Measurements from ENCODE around the gene ITPR2. TPM values are rescaled to one million over a fixed set of nuclear protein-coding genes. Genes with fewer than 3 reads are reported as not detected.
A peak's percentile ranks its signal among the peaks of the same experiment; 100 is the strongest.

ITPR2 gene
- total RNA-seq, 2 experiments from 2014 or later, result 28.8 to 29.9 TPM

DNA sequence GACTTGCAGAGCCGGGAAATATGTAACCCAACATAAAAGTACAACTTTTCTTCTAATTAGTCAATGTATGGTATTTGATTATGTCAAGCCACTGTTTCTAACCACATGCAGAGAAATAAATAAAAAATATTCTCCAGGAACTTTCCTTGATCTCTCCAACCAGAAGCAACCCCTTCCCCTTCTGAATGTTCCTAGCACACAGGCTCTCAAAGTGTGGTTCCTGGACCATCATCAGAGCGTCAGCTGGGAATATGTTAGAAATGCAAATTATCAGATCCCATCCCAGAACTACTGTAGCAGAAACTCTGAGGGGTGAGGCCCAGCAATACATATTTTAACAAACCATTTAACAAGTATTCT is 21.0 kb upstream of the ITPR2 start:
- Histone ChIP-seq H3K27ac (ENCODE audit: low read depth in 1 of 2, low read length in 2 of 2) (no peak overlapping the region), H3K4me3 (ENCODE audit: low read length) (no peak overlapping the region), H3K9me3 (ENCODE audit: control insufficient read depth in 1 of 2, insufficient read depth in 1 of 2, low read length in 2 of 2) (no peaks in the 10 kb centered on the region), H3K36me3 (ENCODE audit: insufficient read depth, low read length) (no peaks in the 10 kb centered on the region), H3K4me1 (ENCODE audit: insufficient read depth, low read length) (no peaks in the 10 kb centered on the region), H3K27me3 (ENCODE audit: control insufficient read depth in 1 of 2, insufficient read depth in 2 of 2, low read length in 2 of 2) (no peaks in the 10 kb centered on the region)
- peaks cover 3% of the 10 kb centered on the region for H3K27me3 Mint-ChIP-seq
- DNase-seq (no peak), ATAC-seq (ENCODE audit: poor library complexity) (no peak)
- intact Hi-C loops (cut with DNase I, micrococcal nuclease), result loop anchor here in 1 of 2 experiments (2.0 to 10.0 kb wide), 2 partner anchors 451 to 851 kb away; no protein-coding TSS in a partner anchor
- H3K36me3 Mint-ChIP-seq (ENCODE audit: low read depth), result no peaks in the 10 kb centered on the region
- CTCF ChIA-PET, result interaction anchor here (1.2 to 1.8 kb wide), 2 partner anchors 8 to 31 kb away, joined by 3 to 6 read pairs; no protein-coding TSS in a partner anchor
- POLR2A ChIA-PET, result no interaction called here
- no peak overlapping the region for H3K27ac Mint-ChIP-seq
- no peaks in the 10 kb centered on the region for H3K9me3 Mint-ChIP-seq
- no peak for TF ChIP-seq CTCF (IDR thresholded peaks at IDR 0.05)
- H3K4me1 Mint-ChIP-seq (ENCODE audit: low read depth), result no peaks in the 10 kb centered on the region
- no peak overlapping the region for H3K4me3 Mint-ChIP-seq

DNA sequence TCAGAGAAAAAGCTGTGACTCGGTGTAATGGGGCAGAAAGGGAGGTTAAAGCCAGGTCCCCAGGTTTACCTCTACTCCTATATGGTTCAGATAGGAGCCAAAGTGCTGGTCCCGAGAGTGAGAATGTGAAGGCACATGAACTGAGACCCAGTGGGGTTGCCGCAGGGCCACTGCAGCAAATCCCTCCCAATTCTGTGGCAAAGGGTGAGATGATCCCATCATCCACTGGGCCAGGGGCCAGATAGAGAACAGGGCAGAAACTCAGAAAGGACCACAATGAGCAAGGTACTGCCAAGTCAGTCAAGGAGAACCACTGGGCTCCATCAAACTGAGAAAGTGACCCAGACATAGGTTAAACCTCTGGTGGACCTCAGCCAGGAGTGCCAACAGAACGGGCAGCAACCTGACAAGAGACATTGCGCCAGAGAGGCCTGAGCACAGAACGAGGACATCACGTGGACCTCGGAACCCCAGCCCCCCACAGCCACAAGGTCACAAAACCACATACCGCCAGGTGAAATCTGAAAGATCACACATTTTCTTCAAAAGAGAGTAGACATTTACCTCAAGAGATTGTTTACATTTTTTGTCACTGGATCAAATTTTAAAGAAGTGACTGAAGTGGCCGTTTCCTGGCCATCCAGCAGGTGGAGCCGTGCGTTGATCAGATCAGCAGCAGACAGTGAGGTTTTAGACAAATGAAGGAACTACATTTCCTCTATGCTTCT is 20.5 kb upstream of the ITPR2 start:
- no peaks in the 10 kb centered on the region for H3K4me1 Mint-ChIP-seq (ENCODE audit: low read depth)

More for the DNA sequence above, 20.5 kb upstream of the ITPR2 start:
- H3K9me3 Mint-ChIP-seq, result no peaks in the 10 kb centered on the region
- H3K27ac Mint-ChIP-seq, result no peak overlapping the region
- Histone ChIP-seq H3K36me3 (ENCODE audit: insufficient read depth, low read length) (no peaks in the 10 kb centered on the region), H3K4me3 (ENCODE audit: low read length) (no peak overlapping the region), H3K27ac (ENCODE audit: low read depth in 1 of 2, low read length in 2 of 2) (no peak overlapping the region), H3K27me3 (ENCODE audit: control insufficient read depth in 1 of 2, insufficient read depth in 2 of 2, low read length in 2 of 2) (no peaks in the 10 kb centered on the region), H3K4me1 (ENCODE audit: insufficient read depth, low read length) (no peaks in the 10 kb centered on the region), H3K9me3 (ENCODE audit: control insufficient read depth in 1 of 2, insufficient read depth in 1 of 2, low read length in 2 of 2) (no peaks in the 10 kb centered on the region)
- intact Hi-C loops (cut with DNase I, micrococcal nuclease), result loop anchor here (1.0 to 10.0 kb wide), 7 partner anchors 30 to 851 kb away; partner anchors contain the start of gene TM7SF3 (in 2 of the 2)
- ChIA-PET CTCF (interaction anchor here (1.0 to 1.5 kb wide), 3 partner anchors 8 to 31 kb away, joined by 3 to 8 read pairs (median 4); no protein-coding TSS in a partner anchor), POLR2A (no interaction called here)
- H3K4me3 Mint-ChIP-seq, result no peak overlapping the region
- H3K27me3 Mint-ChIP-seq, result peaks cover 4% of the 10 kb centered on the region
- DNase-seq (peak; percentile 56 to 84 (median 63)), ATAC-seq (ENCODE audit: poor library complexity) (peak; percentile 99)
- TF ChIP-seq CTCF (IDR thresholded peaks at IDR 0.05), result peak; percentile 80
- no peaks in the 10 kb centered on the region for H3K36me3 Mint-ChIP-seq (ENCODE audit: low read depth)
